Activated naive CD4-positive, alpha-beta T cell treated with anti-CD3 and anti-CD28 coated beads, Interleukin-2, amount 10 ng/mL, durations not matched to agents 7 days and 5 days (primary cell): Measurements from ENCODE around the gene OR10J5.
"Not testable (repeated sequence)": the region's sequence is repeated elsewhere in the genome, so short reads cannot be mapped to it uniquely, and the experiment has no call there.

Experiments
- CTCF ChIA-PET: fragments of 350-600 bp; sonication (Branson Sonifier 250); formaldehyde crosslinking; loops from one replicate; lab custom pipeline; 2021; ENCODE audit warnings: antibody characterized with exemption; lab: Charles Lee
- DNase-seq: peaks from one replicate; pipeline ENCODE4 v3.0.0-alpha.2; 2020
- H3K27ac Mint-ChIP-seq: one replicate; pipeline ENCODE4 v1.8.0; 2021; ENCODE audit warnings: mild to moderate bottlenecking, moderate library complexity, mixed read lengths
- H3K27me3 Mint-ChIP-seq: one replicate; pipeline ENCODE4 v1.8.0; 2021; ENCODE audit warnings: mild to moderate bottlenecking, mixed read lengths
- H3K36me3 Mint-ChIP-seq: one replicate; pipeline ENCODE4 v1.8.0; 2021; ENCODE audit warnings: mixed read lengths
- H3K4me1 Mint-ChIP-seq: one replicate; pipeline ENCODE4 v1.8.0; 2021; ENCODE audit warnings: mixed read lengths
- H3K4me3 Mint-ChIP-seq: one replicate; pipeline ENCODE4 v1.8.0; 2021; ENCODE audit warnings: mild to moderate bottlenecking, moderate library complexity, mixed read lengths
- H3K9me3 Mint-ChIP-seq: one replicate; pipeline ENCODE4 v1.8.0; 2021; ENCODE audit warnings: mixed read lengths

Gene OR10J5

DNA sequence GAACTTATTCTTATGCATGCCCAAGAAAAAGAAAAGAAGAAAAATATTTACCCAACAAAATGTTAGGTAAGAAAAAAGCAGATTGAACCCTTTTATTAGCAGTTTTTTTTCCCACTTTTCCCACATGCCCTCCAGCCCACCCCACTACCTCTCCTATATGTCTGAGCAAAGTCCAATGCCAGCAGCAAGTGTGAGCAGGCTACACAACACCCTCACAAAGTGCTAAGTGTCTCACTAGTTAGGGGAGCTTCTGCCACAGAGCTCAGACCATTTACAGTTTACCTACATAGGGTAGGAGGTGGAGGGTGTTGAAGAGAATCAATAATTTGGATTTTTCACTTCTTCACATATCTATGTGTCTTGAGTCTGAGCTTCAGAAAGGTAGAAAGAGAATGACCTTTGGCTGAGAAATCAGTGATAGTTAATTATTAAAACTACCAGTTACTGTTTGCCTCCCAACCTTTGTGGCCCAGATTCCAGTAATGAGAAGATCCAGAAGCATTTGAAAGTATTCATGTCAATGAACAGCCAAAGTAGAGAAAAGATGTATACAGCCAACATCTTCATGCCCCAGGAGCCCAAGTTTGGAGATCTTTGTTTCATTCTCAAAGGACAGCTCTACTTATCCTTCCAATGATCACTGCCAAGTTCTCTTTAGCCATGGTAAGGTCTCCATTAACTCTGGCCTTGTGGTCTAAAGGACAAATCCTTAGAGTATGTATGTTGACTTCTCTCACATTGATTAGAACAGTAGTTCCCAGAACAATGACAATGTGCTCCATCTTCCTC, 26.2 kb downstream of the OR10J5 start:
- DNase-seq, result no peak
- Mint-ChIP-seq H3K27me3 (no peaks in the 10 kb centered on the region), H3K36me3 (no peaks in the 10 kb centered on the region), H3K4me1 (no peaks in the 10 kb centered on the region), H3K9me3 (no peaks in the 10 kb centered on the region), H3K4me3 (no peak overlapping the region), H3K27ac (no peak overlapping the region)
- CTCF ChIA-PET, result no interaction called here

DNA sequence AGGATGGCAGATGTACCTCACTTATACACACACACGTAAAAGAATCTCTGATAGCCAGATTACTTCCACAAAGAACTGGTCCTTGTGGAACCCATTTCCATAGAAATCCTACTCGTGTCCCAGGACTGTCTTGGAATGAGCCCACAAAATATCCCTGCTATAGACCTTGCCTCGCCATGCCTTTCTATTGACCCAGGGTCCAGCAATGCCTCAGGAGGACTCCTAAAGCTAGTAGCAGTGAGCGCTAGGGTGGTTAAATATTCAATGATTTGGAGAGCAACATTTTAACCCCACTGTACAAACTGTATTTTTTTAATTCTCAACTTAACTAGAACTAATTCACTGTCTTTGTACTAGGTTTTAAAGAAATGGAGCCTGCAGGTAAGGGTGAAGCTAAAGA, 26.9 kb downstream of the OR10J5 start:
- Mint-ChIP-seq H3K36me3 (no peaks in the 10 kb centered on the region), H3K4me1 (no peaks in the 10 kb centered on the region), H3K4me3 (no peak overlapping the region), H3K27ac (no peak overlapping the region), H3K27me3 (no peaks in the 10 kb centered on the region), H3K9me3 (no peaks in the 10 kb centered on the region)
- CTCF ChIA-PET, result no interaction called here
- DNase-seq, result no peak

DNA sequence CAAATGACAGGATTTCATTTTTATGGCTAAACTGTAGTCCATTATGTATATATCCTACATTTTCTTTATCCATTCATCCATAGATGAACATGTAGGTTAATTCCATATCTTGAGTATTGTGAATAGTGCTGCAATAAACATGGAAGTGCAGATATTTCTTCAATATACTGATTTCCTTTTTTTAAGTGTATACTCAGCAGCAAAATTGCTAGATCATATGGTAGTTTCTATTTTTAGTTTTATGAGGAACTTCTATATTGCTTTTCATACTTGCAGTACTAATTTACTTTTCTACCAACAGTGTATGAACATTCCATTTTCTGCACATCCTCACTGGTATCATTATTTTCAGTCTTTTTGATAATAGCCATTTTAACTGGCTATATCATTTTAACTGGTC, 30.1 kb downstream of the OR10J5 start:
- Mint-ChIP-seq H3K9me3 (peaks cover 2% of the 10 kb centered on the region), H3K27ac (no peak overlapping the region), H3K4me1 (no peaks in the 10 kb centered on the region), H3K4me3 (no peak overlapping the region), H3K36me3 (no peaks in the 10 kb centered on the region), H3K27me3 (no peaks in the 10 kb centered on the region)
- CTCF ChIA-PET, result no interaction called here
- no peak for DNase-seq

DNA sequence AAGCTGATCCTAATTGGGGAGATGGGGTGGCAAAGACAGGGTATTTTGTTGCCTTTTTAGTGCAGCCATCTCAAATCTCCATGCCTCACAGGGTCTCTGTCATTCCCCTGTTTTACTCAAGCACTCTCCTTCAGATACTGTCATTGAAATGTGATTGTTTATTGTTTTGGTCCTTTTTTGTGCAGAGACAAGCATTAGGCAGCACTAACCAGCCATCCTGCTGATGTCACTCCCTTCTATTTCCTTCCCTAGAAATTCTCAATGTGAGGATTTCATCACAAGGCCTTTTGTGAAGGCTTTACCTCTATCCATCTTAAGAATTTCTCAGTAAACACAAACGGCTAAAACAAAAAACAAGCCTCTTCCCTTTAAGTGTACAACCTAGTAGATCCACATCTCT, 34.7 kb downstream of the OR10J5 start:
- H3K9me3 Mint-ChIP-seq, result peaks cover 6% of the 10 kb centered on the region
- no peaks in the 10 kb centered on the region for H3K36me3 Mint-ChIP-seq
- H3K4me1 Mint-ChIP-seq, result no peaks in the 10 kb centered on the region
- DNase-seq, result no peak
- H3K27ac Mint-ChIP-seq, result no peak overlapping the region
- CTCF ChIA-PET, result no interaction called here
- no peaks in the 10 kb centered on the region for H3K27me3 Mint-ChIP-seq
- H3K4me3 Mint-ChIP-seq, result no peak overlapping the region

DNA sequence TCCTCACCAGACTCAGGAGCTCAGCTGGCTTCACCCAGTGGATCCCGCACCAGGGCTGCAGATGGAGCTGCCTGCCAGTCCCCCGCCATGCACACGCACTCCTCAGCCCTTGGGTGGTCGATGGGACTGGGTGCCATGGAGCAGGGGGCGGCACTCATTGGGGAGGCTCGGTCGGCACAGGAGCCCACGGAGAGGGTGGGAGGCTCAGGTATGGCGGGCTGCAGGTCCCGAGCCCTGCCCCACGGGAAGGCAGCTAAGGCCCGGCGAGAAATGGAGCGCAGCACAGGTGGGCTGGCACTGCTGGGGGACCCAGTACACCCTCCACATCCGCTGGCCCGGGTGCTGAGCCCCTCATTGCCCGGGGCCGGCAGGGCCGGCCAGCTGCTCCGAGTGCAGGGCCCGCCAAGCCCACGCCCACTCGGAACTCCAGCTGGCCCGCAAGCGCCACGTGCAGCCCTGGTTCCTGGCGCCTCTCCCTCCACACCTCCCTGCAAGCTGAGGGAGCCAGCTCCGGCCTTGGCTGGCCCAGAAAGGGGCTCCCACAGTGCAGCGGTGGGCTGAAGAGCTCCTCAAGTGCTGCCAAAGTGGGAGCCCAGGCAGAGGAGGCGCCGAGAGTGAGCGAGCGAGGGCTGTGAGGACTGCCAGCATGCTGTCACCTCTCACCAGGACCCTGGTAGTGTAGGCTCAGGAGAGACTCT, 41.1 kb downstream of the OR10J5 start:
- H3K9me3 Mint-ChIP-seq, H3K27me3 Mint-ChIP-seq, H3K27ac Mint-ChIP-seq, H3K4me1 Mint-ChIP-seq, DNase-seq, H3K4me3 Mint-ChIP-seq, CTCF ChIA-PET, H3K36me3 Mint-ChIP-seq: not testable (repeated sequence)

DNA sequence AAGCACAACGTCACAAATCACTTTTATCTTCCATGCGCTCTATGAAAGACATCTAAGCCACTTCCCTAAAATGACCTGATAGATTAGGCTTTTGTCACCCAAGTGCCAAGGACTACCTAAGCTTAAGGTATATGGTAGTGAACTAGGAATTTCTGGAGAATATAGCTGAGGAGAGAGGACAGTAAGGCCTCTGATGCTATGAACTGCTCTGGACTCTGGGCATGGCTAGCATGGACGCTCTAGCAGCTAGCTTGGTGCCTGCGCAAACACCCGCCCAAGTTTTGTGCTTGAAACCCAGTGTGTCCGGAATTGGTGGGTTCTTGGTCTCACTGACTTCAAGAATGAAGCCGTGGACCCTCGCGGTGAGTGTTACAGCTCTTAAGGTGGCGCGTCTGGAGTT, 42.5 kb downstream of the OR10J5 start:
- no peak overlapping the region for H3K4me3 Mint-ChIP-seq
- CTCF ChIA-PET, result no interaction called here

DNA sequence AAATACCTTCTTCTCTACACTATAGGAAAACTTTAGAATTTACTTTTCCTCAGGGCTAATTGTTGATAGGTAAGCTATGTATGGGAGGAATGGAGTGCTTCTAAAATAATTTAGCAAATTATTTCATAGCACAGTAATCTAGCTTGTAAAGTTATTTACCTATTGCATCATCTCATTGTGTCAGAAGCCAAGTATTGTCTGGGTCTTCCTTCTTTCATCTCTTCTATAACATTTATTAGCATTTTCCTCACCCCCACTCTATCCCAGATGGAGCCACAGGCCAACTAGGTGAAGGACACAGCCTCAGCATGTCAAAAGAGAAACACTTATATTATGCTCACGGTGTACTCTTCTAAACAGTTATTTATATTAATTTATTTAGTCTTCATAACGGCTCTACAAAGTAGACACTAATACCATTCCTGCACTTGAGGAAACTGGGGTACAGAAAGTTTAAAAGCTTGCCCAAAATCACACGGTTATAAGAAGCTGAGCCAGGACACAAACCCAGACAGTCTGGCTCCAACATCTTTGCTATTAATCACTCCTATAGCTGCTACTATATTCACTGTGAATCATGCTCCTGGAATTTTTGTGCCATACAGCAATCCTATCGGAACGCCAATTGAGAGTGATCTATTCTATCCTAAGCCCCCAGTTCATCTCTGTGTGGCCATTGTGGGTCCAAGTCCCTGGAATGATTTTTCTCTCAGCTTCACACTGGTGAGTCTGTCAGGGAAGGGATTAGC, 43.1 kb downstream of the OR10J5 start:
- no peaks in the 10 kb centered on the region for H3K4me1 Mint-ChIP-seq
- DNase-seq, result no peak
- no peaks in the 10 kb centered on the region for H3K27me3 Mint-ChIP-seq
- CTCF ChIA-PET, result no interaction called here
- H3K27ac Mint-ChIP-seq, result no peak overlapping the region
- H3K36me3 Mint-ChIP-seq, result no peaks in the 10 kb centered on the region
- no peak overlapping the region for H3K4me3 Mint-ChIP-seq
- H3K9me3 Mint-ChIP-seq, result peaks cover 3% of the 10 kb centered on the region

More for the DNA sequence above, 42.5 kb downstream of the OR10J5 start:
- Mint-ChIP-seq H3K4me1 (no peaks in the 10 kb centered on the region), H3K27ac (no peak overlapping the region), H3K9me3 (peaks cover 3% of the 10 kb centered on the region), H3K27me3 (no peaks in the 10 kb centered on the region), H3K36me3 (no peaks in the 10 kb centered on the region)
- DNase-seq, result no peak
